Lower lobe of right lung (tissue), 2 donors: ENCODE results near the gene SVEP1. TPM values are rescaled to one million over a fixed set of nuclear protein-coding genes. Genes with fewer than 3 reads are reported as not detected.

Source experiments
- ATAC-seq, 2 donors: fragments of 200-7000 bp; cut with Tn5 transposase; one replicate each; pipeline ENCODE4 v1.9.1; 2020 to 2022; ENCODE audit warnings: mild to moderate bottlenecking in 2 of 2, moderate library complexity in 2 of 2
- DNase-seq: peaks from one replicate; pipeline ENCODE4 v3.0.0-alpha.2; 2020
- H3K27ac ChIP-seq: fragments of 200-600 bp; one replicate; pipeline ENCODE4 v1.8.0; 2022
- H3K27me3 ChIP-seq: fragments of 200-600 bp; one replicate; pipeline ENCODE4 v1.8.0; 2022; ENCODE audit warnings: low read depth
- H3K36me3 ChIP-seq: fragments of 200-600 bp; one replicate; pipeline ENCODE4 v1.8.0; 2022; ENCODE audit warnings: mild to moderate bottlenecking
- H3K4me1 ChIP-seq: fragments of 200-600 bp; one replicate; pipeline ENCODE4 v1.8.0; 2022
- H3K4me3 ChIP-seq: fragments of 200-600 bp; one replicate; pipeline ENCODE4 v1.8.0; 2022; ENCODE audit warnings: mild to moderate bottlenecking
- H3K9me3 ChIP-seq: fragments of 200-600 bp; one replicate; pipeline ENCODE4 v1.8.0; 2022
- intact Hi-C: fragments of 100-400 bp; cut with DNase I; formaldehyde crosslinking; loops from one replicate; pipeline ENCODE4 v1.11.0; 2022
- total RNA-seq: library from RNA; stranded (reverse); fragmentation: NEBNext Ultra II Directional; extraction: Animal tissue kit (Norgen Biotek cat#: 25700); gene quantifications from one replicate; pipeline ENCODE4 v1.2.1, GENCODE V29; 2021
- TF ChIP-seq, protein P1 (sequence below): fragments of 200-600 bp; IDR thresholded peaks from one replicate; pipeline ENCODE4 v1.8.0; 2022; ENCODE audit warnings: antibody characterized with exemption, mild to moderate bottlenecking
- donor health status: DM: no; HTN: yes; CAD: no; lungs with severe emphysema.

SVEP1 gene
- total RNA-seq, 1 donor from 2014 or later: 55.9 TPM

DNA sequence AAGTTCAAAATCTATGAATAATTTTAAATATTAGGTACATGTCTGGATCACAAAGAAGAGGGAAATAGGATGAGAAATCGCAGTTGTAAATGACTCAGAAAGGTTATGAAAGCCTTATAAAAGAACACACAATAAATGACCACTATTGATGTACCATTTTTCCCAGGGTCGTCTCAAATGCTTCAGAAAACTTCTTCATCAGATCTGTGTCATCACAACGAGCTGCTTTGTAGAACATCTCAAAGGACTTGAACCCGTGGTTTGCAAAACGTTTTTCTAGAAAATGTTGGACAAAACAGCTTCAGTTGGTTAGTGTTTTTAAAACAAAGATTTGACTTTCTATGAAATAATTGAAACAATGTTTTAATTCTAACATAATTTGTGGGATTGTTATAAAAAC, 100.1 kb downstream of the SVEP1 start:
- no peak overlapping the region for H3K4me3 ChIP-seq
- H3K27ac ChIP-seq: no peak overlapping the region
- no peaks in the 10 kb centered on the region for H3K27me3 ChIP-seq
- intact Hi-C loops: no loop called here
- no peaks in the 10 kb centered on the region for H3K4me1 ChIP-seq
- DNase-seq (no peak), ATAC-seq (no peak)
- H3K9me3 ChIP-seq: no peaks in the 10 kb centered on the region
- H3K36me3 ChIP-seq: peaks cover 3% of the 10 kb centered on the region
- TF ChIP-seq, protein P1, sequence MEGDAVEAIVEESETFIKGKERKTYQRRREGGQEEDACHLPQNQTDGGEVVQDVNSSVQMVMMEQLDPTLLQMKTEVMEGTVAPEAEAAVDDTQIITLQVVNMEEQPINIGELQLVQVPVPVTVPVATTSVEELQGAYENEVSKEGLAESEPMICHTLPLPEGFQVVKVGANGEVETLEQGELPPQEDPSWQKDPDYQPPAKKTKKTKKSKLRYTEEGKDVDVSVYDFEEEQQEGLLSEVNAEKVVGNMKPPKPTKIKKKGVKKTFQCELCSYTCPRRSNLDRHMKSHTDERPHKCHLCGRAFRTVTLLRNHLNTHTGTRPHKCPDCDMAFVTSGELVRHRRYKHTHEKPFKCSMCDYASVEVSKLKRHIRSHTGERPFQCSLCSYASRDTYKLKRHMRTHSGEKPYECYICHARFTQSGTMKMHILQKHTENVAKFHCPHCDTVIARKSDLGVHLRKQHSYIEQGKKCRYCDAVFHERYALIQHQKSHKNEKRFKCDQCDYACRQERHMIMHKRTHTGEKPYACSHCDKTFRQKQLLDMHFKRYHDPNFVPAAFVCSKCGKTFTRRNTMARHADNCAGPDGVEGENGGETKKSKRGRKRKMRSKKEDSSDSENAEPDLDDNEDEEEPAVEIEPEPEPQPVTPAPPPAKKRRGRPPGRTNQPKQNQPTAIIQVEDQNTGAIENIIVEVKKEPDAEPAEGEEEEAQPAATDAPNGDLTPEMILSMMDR: no peak

DNA sequence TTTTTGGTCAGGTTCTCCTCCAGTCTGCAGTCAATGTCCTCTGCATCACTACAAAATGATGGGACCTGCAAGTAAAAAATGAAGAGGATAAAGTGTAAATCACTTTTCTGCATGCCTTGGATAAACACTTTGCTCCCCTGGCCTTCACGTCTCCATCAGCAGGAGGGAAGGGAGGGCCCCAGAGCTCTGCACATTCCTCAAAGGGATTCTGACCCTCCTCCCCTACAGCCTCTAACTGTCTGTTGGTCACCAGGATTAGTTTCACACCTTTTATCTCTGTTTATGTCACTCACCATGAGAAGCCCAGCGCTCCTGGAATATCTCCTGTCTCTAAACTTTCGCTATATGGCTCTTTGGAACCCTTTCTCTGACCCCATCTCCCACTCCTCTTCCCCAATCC, 103.3 kb downstream of the SVEP1 start:
- intact Hi-C loops: no loop called here
- ATAC-seq (no peak), DNase-seq (no peak)
- no peaks in the 10 kb centered on the region for H3K27me3 ChIP-seq
- H3K4me3 ChIP-seq: no peak overlapping the region
- H3K36me3 ChIP-seq: peaks cover 3% of the 10 kb centered on the region
- no peak overlapping the region for H3K27ac ChIP-seq
- H3K9me3 ChIP-seq: no peaks in the 10 kb centered on the region
- H3K4me1 ChIP-seq: no peaks in the 10 kb centered on the region
- TF ChIP-seq, protein P1: no peak

DNA sequence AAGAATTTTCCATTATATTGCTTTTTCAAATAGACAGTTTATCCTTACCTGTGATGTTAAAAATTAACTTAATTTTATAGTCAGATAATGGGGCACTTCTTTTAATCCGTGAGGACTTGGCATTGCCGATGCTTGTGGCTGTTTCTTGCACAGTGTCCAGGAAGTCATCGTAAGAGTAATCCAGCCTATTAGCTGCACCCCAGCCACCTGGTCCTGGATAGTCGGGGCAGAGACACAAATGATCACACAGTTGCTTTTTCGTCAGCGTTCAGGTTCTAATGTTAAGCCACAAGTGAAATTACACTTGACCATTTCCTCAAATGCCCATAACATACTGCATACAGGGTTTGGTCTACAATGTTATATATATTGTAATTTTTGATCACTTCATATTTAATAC, 107.4 kb downstream of the SVEP1 start:
- Histone ChIP-seq H3K4me3 (no peak overlapping the region), H3K9me3 (no peaks in the 10 kb centered on the region), H3K4me1 (no peaks in the 10 kb centered on the region), H3K27ac (no peak overlapping the region), H3K27me3 (no peaks in the 10 kb centered on the region), H3K36me3 (no peaks in the 10 kb centered on the region)
- ATAC-seq: no peak
- TF ChIP-seq, protein P1: no peak
- intact Hi-C loops: no loop called here
- no peak for DNase-seq

DNA sequence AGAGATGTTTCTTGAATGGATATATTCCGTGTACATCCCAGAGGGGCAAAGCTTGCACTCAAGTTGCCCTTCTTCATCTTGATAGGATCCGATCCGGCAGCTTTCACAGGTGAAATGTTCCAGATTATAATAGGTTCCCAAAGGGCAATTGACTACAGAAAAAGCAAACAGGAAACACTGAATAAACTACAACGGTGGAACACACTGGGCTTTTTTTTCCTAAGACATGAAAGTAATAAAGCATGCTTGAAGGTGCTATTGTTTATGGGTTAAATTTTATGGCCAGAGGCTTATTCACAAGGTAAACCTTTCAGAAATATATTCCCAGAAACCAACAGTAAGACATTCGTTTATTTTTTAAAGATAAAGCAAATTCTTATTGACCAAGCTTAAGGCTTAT, 110.6 kb downstream of the SVEP1 start:
- DNase-seq (no peak), ATAC-seq (no peak)
- intact Hi-C loops: no loop called here
- TF ChIP-seq, protein P1: no peak
- H3K36me3 ChIP-seq: no peaks in the 10 kb centered on the region
- no peaks in the 10 kb centered on the region for H3K27me3 ChIP-seq
- H3K4me3 ChIP-seq: no peak overlapping the region
- H3K4me1 ChIP-seq: no peaks in the 10 kb centered on the region
- no peaks in the 10 kb centered on the region for H3K9me3 ChIP-seq
- no peak overlapping the region for H3K27ac ChIP-seq

DNA sequence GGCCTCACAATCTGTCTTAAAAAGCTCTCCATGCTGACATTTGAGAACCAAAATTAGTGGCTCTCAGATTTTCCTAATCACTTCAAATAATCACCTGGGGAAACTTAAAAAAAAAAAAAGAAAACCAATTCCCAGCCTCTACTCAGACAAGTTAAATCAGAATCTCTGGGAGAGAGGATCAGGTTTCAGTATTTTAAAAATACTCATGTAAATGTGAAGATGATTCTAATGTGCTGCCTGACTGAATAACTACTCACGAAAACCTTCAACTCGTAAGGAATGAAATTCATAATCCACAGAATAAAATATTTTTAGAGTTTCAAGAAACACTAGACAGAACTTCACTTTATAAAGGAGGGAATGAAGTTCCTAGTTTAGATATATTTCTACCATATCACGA, 114.4 kb downstream of the SVEP1 start:
- no peak for DNase-seq
- H3K9me3 ChIP-seq: no peaks in the 10 kb centered on the region
- no peak overlapping the region for H3K4me3 ChIP-seq
- TF ChIP-seq, protein P1: no peak
- no peak for ATAC-seq
- H3K36me3 ChIP-seq: no peaks in the 10 kb centered on the region
- intact Hi-C loops: no loop called here
- H3K27ac ChIP-seq: no peak overlapping the region
- no peaks in the 10 kb centered on the region for H3K27me3 ChIP-seq
- H3K4me1 ChIP-seq: no peaks in the 10 kb centered on the region

DNA sequence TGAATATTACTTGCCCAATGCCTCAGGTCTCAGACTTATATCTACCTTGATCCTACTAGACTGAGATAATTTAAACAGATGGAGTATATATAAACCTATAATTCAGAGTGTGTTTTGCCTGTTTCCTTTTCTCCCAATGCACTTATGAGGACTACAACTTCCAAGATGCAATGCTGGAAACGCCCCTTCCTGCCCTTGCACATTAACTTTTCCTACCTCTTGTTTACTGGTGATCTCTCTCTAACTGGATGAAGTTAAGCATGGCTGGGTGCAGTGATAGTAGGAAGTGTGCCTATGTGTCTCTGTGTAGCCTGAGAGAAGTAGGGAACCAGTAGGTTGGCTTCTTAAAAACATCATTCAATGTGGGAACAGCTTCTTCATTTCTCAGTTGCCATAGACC, 115.2 kb downstream of the SVEP1 start:
- DNase-seq (no peak), ATAC-seq (no peak)
- intact Hi-C loops: no loop called here
- Histone ChIP-seq H3K36me3 (no peaks in the 10 kb centered on the region), H3K4me3 (no peak overlapping the region), H3K4me1 (no peaks in the 10 kb centered on the region), H3K9me3 (no peaks in the 10 kb centered on the region), H3K27ac (no peak overlapping the region), H3K27me3 (no peaks in the 10 kb centered on the region)
- TF ChIP-seq, protein P1: no peak
